CD4-positive, alpha-beta T cell (primary cell): ENCODE results near the gene ACACB. TPM values are rescaled to one million over a fixed set of nuclear protein-coding genes. Genes with fewer than 3 reads are reported as not detected.

Source experiments
- ATAC-seq: fragments of 200-7000 bp; cut with Tn5 transposase; one replicate; pipeline ENCODE4 v1.10.0; 2022; ENCODE audit warnings: mild to moderate bottlenecking; ENCODE audit not compliant: poor library complexity
- CTCF ChIA-PET: fragments of 350-600 bp; sonication (Branson Sonifier 250); formaldehyde crosslinking; loops from one replicate; lab custom pipeline; 2021; ENCODE audit warnings: antibody characterized with exemption, inconsistent platforms; lab: Charles Lee
- POLR2A ChIA-PET: fragments of 350-600 bp; sonication (Branson Sonifier 250); formaldehyde crosslinking; loops from one replicate; lab custom pipeline; 2021; ENCODE audit warnings: antibody characterized with exemption, inconsistent platforms; lab: Charles Lee
- DNase-seq, 14 experiments: peaks; one replicate each; pipeline ENCODE4 v3.0.0-alpha.2; 2013 to 2020; ENCODE audit warnings: mixed read lengths in 2 of 14
- H3K27ac ChIP-seq, 2 donors: one replicate each; pipeline versions ENCODE4 v1.5.1 to v1.7.0; 2013; ENCODE audit warnings: low read length in 2 of 2, low read depth in 1 of 2, mild to moderate bottlenecking in 1 of 2
- H3K27me3 ChIP-seq, 2 experiments: 1 replicate in 1 of 2; 2 replicates in 1 of 2; pipeline versions ENCODE4 v1.6.1 to v1.7.0; 2013; ENCODE audit warnings: low read length in 2 of 2, control low read depth in 1 of 2, mild to moderate bottlenecking in 1 of 2, moderate library complexity in 1 of 2; ENCODE audit not compliant: insufficient read depth in 2 of 2, control insufficient read depth in 1 of 2
- H3K36me3 ChIP-seq: one replicate; pipeline ENCODE4 v1.6.1; 2013; ENCODE audit warnings: low read length, control low read depth; ENCODE audit not compliant: insufficient read depth
- H3K4me1 ChIP-seq: one replicate; pipeline ENCODE4 v1.6.1; 2013; ENCODE audit warnings: low read length, control low read depth; ENCODE audit not compliant: insufficient read depth
- H3K4me3 ChIP-seq: one replicate; pipeline ENCODE4 v1.5.1; 2013; ENCODE audit warnings: mild to moderate bottlenecking, low read length, moderate library complexity
- H3K9me3 ChIP-seq, 2 experiments: 1 replicate in 1 of 2; 2 replicates in 1 of 2; pipeline versions ENCODE4 v1.6.1 to v1.7.0; 2013; ENCODE audit warnings: low read length in 2 of 2, mild to moderate bottlenecking in 2 of 2, control low read depth in 1 of 2, moderate library complexity in 1 of 2; ENCODE audit not compliant: control insufficient read depth in 1 of 2, insufficient read depth in 1 of 2
- H3K27ac Mint-ChIP-seq: one replicate; pipeline ENCODE4 v1.8.0; 2020; ENCODE audit warnings: mixed read lengths
- H3K27me3 Mint-ChIP-seq: one replicate; pipeline ENCODE4 v1.8.0; 2021; ENCODE audit warnings: mixed read lengths
- H3K36me3 Mint-ChIP-seq: one replicate; pipeline ENCODE4 v1.8.0; 2021; ENCODE audit warnings: low read depth, mixed read lengths
- H3K4me1 Mint-ChIP-seq: one replicate; pipeline ENCODE4 v1.8.0; 2021; ENCODE audit warnings: low read depth, mixed read lengths
- H3K4me3 Mint-ChIP-seq: one replicate; pipeline ENCODE4 v1.8.0; 2020; ENCODE audit warnings: mild to moderate bottlenecking, mixed read lengths
- H3K9me3 Mint-ChIP-seq: one replicate; pipeline ENCODE4 v1.8.0; 2020; ENCODE audit warnings: mixed read lengths
- intact Hi-C, 2 experiments: fragments of 100-400 bp; cut with DNase I in 1 of 2; cut with micrococcal nuclease in 1 of 2; formaldehyde crosslinking; loops; one replicate each; pipeline versions ENCODE4 v1.15.1 to v1.9.0; 2023 to 2025; cut with DNase I, micrococcal nuclease
- total RNA-seq, 174 experiments: library from RNA in 2 of 174; stranded (reverse) in 2 of 174; gene quantifications; one replicate each; pipeline ENCODE4 v1.2.3 and lab custom pipeline; 2021 to 2026
- TF ChIP-seq, protein P1 (sequence below): fragments of 200-600 bp; IDR thresholded peaks from one replicate; pipeline ENCODE4 v1.8.0; 2022; ENCODE audit warnings: antibody characterized with exemption, mild to moderate bottlenecking

The ACACB gene
- total RNA-seq, 2 experiments from 2014 or later, result 30.3 to 32.2 TPM

DNA sequence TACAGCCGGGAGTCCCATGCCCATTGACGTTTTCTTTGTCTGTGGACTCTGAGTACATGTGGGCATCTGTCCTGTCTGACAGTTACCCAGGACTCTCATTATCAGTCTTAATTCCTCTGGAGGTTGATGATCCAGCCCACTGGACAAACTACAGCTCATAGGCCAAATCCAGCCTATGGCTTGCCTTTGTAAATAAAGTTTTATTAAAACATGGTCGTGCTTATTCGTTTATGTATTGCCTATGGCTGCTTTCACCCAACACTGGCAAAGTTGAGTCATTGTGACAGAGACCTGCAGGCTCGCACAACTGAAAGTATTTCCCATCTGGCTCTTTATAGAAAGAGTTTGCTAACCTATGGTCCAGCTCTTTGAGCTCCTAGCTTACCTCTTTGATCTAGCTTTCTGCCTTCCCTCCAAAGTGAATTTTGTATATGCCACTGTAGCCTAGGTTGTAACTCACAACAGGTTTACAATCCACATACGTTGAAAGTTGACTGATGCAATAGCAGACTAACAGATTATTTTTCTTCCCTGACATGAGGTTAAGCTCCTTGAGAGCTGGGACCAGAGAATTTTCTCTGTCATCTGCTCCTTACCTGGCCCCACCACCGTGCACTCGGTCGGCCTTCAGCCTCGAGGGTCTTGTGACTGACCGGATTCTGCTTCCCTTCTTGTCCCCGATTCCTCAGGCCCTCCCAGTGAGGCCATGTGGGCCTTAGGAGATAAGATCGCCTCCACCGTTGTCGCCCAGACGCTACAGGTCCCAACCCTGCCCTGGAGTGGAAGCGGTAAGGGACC, 57.3 kb downstream of the ACACB start:
- H3K4me1 ChIP-seq, result no peaks in the 10 kb centered on the region
- H3K4me3 Mint-ChIP-seq, result no peak overlapping the region

GRCh38 chr12:109174468-109174867, 58.1 kb downstream of the ACACB start:
- Mint-ChIP-seq H3K9me3 (no peaks in the 10 kb centered on the region), H3K27ac (no peak overlapping the region), H3K4me1 (no peaks in the 10 kb centered on the region), H3K4me3 (no peak overlapping the region), H3K36me3 (peaks cover 88% of the 10 kb centered on the region), H3K27me3 (no peaks in the 10 kb centered on the region)
- Histone ChIP-seq H3K4me3 (no peak overlapping the region), H3K27ac (no peak overlapping the region), H3K27me3 (no peaks in the 10 kb centered on the region), H3K4me1 (no peaks in the 10 kb centered on the region), H3K9me3 (peaks cover 0 to 5% of the 10 kb centered on the region in 2 experiments), H3K36me3 (peaks cover 28% of the 10 kb centered on the region)
- POLR2A ChIA-PET, result no interaction called here
- intact Hi-C loops, result no loop called here
- TF ChIP-seq, protein P1, sequence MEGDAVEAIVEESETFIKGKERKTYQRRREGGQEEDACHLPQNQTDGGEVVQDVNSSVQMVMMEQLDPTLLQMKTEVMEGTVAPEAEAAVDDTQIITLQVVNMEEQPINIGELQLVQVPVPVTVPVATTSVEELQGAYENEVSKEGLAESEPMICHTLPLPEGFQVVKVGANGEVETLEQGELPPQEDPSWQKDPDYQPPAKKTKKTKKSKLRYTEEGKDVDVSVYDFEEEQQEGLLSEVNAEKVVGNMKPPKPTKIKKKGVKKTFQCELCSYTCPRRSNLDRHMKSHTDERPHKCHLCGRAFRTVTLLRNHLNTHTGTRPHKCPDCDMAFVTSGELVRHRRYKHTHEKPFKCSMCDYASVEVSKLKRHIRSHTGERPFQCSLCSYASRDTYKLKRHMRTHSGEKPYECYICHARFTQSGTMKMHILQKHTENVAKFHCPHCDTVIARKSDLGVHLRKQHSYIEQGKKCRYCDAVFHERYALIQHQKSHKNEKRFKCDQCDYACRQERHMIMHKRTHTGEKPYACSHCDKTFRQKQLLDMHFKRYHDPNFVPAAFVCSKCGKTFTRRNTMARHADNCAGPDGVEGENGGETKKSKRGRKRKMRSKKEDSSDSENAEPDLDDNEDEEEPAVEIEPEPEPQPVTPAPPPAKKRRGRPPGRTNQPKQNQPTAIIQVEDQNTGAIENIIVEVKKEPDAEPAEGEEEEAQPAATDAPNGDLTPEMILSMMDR, result no peak
- no peak for ATAC-seq
- DNase-seq, result no peak
- CTCF ChIA-PET, result no interaction called here

More for the DNA sequence above, 57.3 kb downstream of the ACACB start:
- Histone ChIP-seq H3K27ac (no peak overlapping the region), H3K9me3 (peaks cover 0 to 5% of the 10 kb centered on the region in 2 experiments), H3K27me3 (no peaks in the 10 kb centered on the region), H3K36me3 (peaks cover 27% of the 10 kb centered on the region), H3K4me3 (no peak overlapping the region)
- peaks cover 87% of the 10 kb centered on the region for H3K36me3 Mint-ChIP-seq
- CTCF ChIA-PET, result no interaction called here
- POLR2A ChIA-PET, result no interaction called here
- intact Hi-C loops, result no loop called here
- DNase-seq (no peak), ATAC-seq (no peak)
- no peak overlapping the region for H3K27ac Mint-ChIP-seq
- no peaks in the 10 kb centered on the region for H3K27me3 Mint-ChIP-seq
- TF ChIP-seq, protein P1, result no peak
- H3K9me3 Mint-ChIP-seq, result no peaks in the 10 kb centered on the region
- H3K4me1 Mint-ChIP-seq, result no peaks in the 10 kb centered on the region

DNA sequence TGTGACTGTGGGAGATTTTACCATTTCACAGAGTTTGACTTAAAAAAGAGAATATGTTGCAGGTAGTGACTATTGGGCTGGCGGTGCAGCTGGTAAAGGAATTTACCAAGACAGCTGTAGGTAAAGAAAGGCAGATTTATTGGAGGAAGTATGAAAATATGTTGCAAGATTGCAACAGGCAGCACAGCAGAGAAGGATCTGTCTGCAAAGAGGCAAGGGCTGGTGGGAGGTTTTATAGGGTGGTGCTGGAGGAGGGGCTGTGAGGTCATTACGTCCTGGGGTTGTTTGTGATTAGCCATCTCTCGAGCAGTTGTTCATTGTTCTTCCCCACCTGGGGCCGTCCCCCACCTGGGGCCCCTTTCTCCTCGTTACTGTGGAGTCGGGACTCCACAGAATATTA, 62.1 kb downstream of the ACACB start:
- ATAC-seq (no peak), DNase-seq (no peak)
- no peak overlapping the region for H3K27ac ChIP-seq
- TF ChIP-seq, protein P1, result no peak
- H3K4me3 ChIP-seq, result no peak overlapping the region
- Mint-ChIP-seq H3K27me3 (no peaks in the 10 kb centered on the region), H3K4me3 (no peak overlapping the region), H3K4me1 (no peaks in the 10 kb centered on the region), H3K36me3 (peaks cover 88% of the 10 kb centered on the region), H3K27ac (no peak overlapping the region), H3K9me3 (no peaks in the 10 kb centered on the region)
- intact Hi-C loops, result no loop called here
- H3K36me3 ChIP-seq, result peaks cover 23% of the 10 kb centered on the region
- no peaks in the 10 kb centered on the region for H3K4me1 ChIP-seq
- peaks cover 0 to 5% of the 10 kb centered on the region in 2 experiments for H3K9me3 ChIP-seq
- H3K27me3 ChIP-seq, result no peaks in the 10 kb centered on the region
- POLR2A ChIA-PET, result interaction anchor here (0.6 kb wide), 1 partner anchor 190 kb away, joined by 3 read pairs; no protein-coding TSS in a partner anchor
- CTCF ChIA-PET, result no interaction called here
